ENCODE data around the gene CACNA1S.

DNA sequence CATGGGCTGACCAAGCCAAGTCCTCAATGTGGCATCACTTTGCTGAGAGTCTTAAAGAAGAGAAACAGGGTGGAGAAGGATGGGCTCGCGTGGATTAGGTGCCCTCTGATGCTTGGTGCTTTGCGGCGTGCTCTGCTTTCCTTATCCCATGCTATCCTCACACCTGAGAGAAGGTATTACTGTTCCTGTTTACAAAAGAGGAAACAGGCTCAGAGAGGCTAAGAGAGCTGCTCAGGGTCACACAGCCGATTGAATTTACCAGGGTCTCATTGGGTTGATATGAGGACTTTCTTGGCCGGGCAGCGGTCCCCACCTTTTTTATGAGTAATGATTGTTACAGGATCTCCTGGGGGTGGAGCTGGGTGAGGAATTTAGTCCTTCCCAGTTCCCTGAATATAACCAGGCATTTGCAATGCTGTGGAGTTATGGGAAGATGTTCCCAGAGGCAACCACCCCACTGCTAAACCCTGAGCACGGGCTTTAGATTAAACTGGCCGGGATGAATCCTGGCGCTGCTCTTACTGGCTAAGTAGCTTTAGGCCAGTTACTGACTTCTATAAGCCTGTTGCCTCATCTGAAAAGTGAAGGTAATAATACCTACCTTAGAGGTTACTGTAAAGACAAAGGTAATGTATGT, 10.2 kb upstream of the CACNA1S start:
- TF ChIP-seq POLR2AphosphoS5 (IDR thresholded peaks at IDR 0.05; ENCODE audit: low read depth, low read length), result no peak
- TF ChIP-seq POLR2A (IDR thresholded peaks at IDR 0.05; ENCODE audit: low read depth, low read length), result no peak
- no peak for TF ChIP-seq TAF1 (IDR thresholded peaks at IDR 0.05; ENCODE audit: borderline replicate concordance, low read depth, low read length)

Data from GM12892 (cell line).